Endodermal cell (in vitro differentiated cells): Measurements from ENCODE around the gene CACNB1. TPM values are rescaled to one million over a fixed set of nuclear protein-coding genes. Genes with fewer than 3 reads are reported as not detected.
A peak's percentile ranks its signal among the peaks of the same experiment; 100 is the strongest.

ENCODE experiments used
- DNase-seq: peaks from one replicate; pipeline ENCODE4 v3.0.0-alpha.2; 2017
- H3K27ac ChIP-seq: 2 replicates; pipeline ENCODE4 v1.5.1; 2013; ENCODE audit warnings: mild to moderate bottlenecking, low read depth, low read length, moderate library complexity
- H3K27me3 ChIP-seq: 2 replicates; pipeline ENCODE4 v1.6.1; 2013; ENCODE audit warnings: mild to moderate bottlenecking, low read length, moderate library complexity; ENCODE audit not compliant: insufficient read depth, control insufficient read depth, poor library complexity, severe bottlenecking
- H3K36me3 ChIP-seq: 2 replicates; pipeline ENCODE4 v1.7.0; 2013; ENCODE audit warnings: mild to moderate bottlenecking, low read length, moderate library complexity; ENCODE audit not compliant: control insufficient read depth, insufficient read depth
- H3K4me1 ChIP-seq: one replicate; pipeline ENCODE4 v1.7.0; 2013; ENCODE audit warnings: low read length; ENCODE audit not compliant: control insufficient read depth, insufficient read depth
- H3K4me3 ChIP-seq: 2 replicates; pipeline ENCODE4 v1.5.1; 2013; ENCODE audit warnings: mild to moderate bottlenecking, low read length, moderate library complexity
- H3K9ac ChIP-seq: 2 replicates; pipeline ENCODE4 v1.6.1; 2013; ENCODE audit warnings: mild to moderate bottlenecking, low read length, moderate library complexity; ENCODE audit not compliant: poor library complexity, severe bottlenecking; ENCODE audit errors: extremely low read depth
- H3K9me3 ChIP-seq: 2 replicates; pipeline ENCODE4 v1.6.1; 2013; ENCODE audit warnings: mild to moderate bottlenecking, low read length, moderate library complexity; ENCODE audit not compliant: control insufficient read depth
- H3K27ac Mint-ChIP-seq: 2 replicates; pipeline ENCODE4 v1.8.0; 2020; ENCODE audit warnings: mixed read lengths
- H3K27me3 Mint-ChIP-seq: 2 replicates; pipeline ENCODE4 v1.8.0; 2021; ENCODE audit warnings: mild to moderate bottlenecking, mixed read lengths; ENCODE audit not compliant: insufficient read depth
- H3K36me3 Mint-ChIP-seq: 2 replicates; pipeline ENCODE4 v1.8.0; 2020; ENCODE audit warnings: low read depth, mixed read lengths
- H3K4me1 Mint-ChIP-seq: 2 replicates; pipeline ENCODE4 v1.8.0; 2020; ENCODE audit warnings: mixed read lengths
- H3K4me3 Mint-ChIP-seq: 2 replicates; pipeline ENCODE4 v1.8.0; 2020; ENCODE audit warnings: mild to moderate bottlenecking, moderate library complexity, mixed read lengths
- H3K9me3 Mint-ChIP-seq: 2 replicates; pipeline ENCODE4 v1.8.0; 2020; ENCODE audit warnings: mild to moderate bottlenecking, mixed read lengths
- CTCF ChIP-seq: fragments of 200-600 bp; sonication (generic); conservative IDR thresholded peaks from 2 replicates; pipeline ENCODE4 v1.5.0; 2021; ENCODE audit warnings: antibody characterized with exemption, mild to moderate bottlenecking
- WGBS, 2 experiments: methylation state at CpG; one replicate each; pipeline versions ENCODE4 v1.1.5 to v1.1.7; 2013; ENCODE audit warnings: missing lambda C conversion rate in 2 of 2, mixed read lengths in 1 of 2; ENCODE audit not compliant: insufficient coverage in 1 of 2, insufficient read length in 1 of 2; 5-methylcytosine and 5-hydroxymethylcytosine counted together
- total RNA-seq, 2 donors: library from RNA; stranded (reverse); fragmentation: NEBNext Ultra II Directional in 1 of 2; extraction: Animal tissue kit (Norgen Biotek cat#: 25700) in 1 of 2; gene quantifications; 2 replicates in 1 of 2; 3 replicates in 1 of 2; pipeline ENCODE4 v1.2.1, GENCODE V29; 2021

Gene CACNB1
- total RNA-seq, 2 donors from 2014 or later = 12.2 to 13.2 TPM

- no peaks in the 10 kb centered on the region for H3K9me3 Mint-ChIP-seq
- H3K4me1 ChIP-seq = no peaks in the 10 kb centered on the region
These were observed 40.1 kb upstream of the CACNB1 start for GRCh38 chr17:39237586-39237985.

DNA sequence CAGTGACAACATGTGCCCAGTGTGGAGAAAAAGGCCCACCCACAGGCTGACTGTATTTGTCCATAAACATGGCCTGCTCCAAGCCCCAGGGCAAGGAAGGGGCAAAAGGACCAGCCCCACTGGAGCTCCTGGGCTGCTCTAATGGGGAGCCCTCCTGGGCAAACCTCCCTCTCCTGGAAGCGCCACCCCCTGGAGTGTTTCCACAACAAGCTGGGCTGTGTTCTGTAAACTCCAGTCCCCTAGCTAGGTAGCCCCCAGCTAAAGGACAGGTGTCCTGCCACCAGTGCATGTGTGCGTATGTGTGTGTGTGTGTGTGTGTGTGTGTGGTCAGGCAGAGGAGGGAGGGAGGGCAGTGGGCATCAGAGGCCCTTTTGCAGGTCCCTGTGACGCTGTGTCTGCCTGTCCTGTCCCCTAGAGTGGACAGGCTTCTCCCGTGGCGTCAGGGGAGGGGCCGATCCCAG, 39.5 kb upstream of the CACNB1 start:
- Histone ChIP-seq H3K36me3 (no peaks in the 10 kb centered on the region), H3K27me3 (no peaks in the 10 kb centered on the region), H3K4me1 (no peaks in the 10 kb centered on the region), H3K9ac (no peak overlapping the region), H3K4me3 (no peak overlapping the region), H3K9me3 (no peaks in the 10 kb centered on the region), H3K27ac (no peak overlapping the region)
- TF ChIP-seq CTCF = no peak
- WGBS, 2 experiments = 83 to 100% methylated on average over 4 to 6 of the region's 6 CpGs
- no peaks in the 10 kb centered on the region for H3K36me3 Mint-ChIP-seq
- H3K4me3 Mint-ChIP-seq = no peak overlapping the region
- no peak overlapping the region for H3K27ac Mint-ChIP-seq
- DNase-seq = peak; percentile 64
- no peaks in the 10 kb centered on the region for H3K9me3 Mint-ChIP-seq
- peaks cover 7% of the 10 kb centered on the region for H3K4me1 Mint-ChIP-seq
- peaks cover 8% of the 10 kb centered on the region for H3K27me3 Mint-ChIP-seq

More at GRCh38 chr17:39237586-39237985, 40.1 kb upstream of the CACNB1 start:
- no peak for DNase-seq
- no peaks in the 10 kb centered on the region for H3K9me3 ChIP-seq
- 80 to 88% methylated on average over 1 to 7 of the region's 7 CpGs for WGBS, 2 experiments
- Mint-ChIP-seq H3K27me3 (peaks cover 4% of the 10 kb centered on the region), H3K27ac (no peak overlapping the region), H3K4me1 (peaks cover 4% of the 10 kb centered on the region), H3K4me3 (no peak overlapping the region), H3K36me3 (no peaks in the 10 kb centered on the region)
- no peaks in the 10 kb centered on the region for H3K36me3 ChIP-seq
- H3K27ac ChIP-seq = no peak overlapping the region
- H3K4me3 ChIP-seq = no peak overlapping the region
- no peaks in the 10 kb centered on the region for H3K27me3 ChIP-seq
- H3K9ac ChIP-seq = no peak overlapping the region
- no peak for TF ChIP-seq CTCF

GRCh38 chr17:39236450-39236927, 39.0 kb upstream of the CACNB1 start:
- H3K27me3 Mint-ChIP-seq = peaks cover 9% of the 10 kb centered on the region
- no peaks in the 10 kb centered on the region for H3K36me3 ChIP-seq
- H3K9me3 ChIP-seq = no peaks in the 10 kb centered on the region
- H3K27ac Mint-ChIP-seq = no peak overlapping the region
- H3K4me3 Mint-ChIP-seq = no peak overlapping the region
- H3K9ac ChIP-seq = no peak overlapping the region
- H3K4me1 ChIP-seq = no peaks in the 10 kb centered on the region
- H3K36me3 Mint-ChIP-seq = no peaks in the 10 kb centered on the region
- H3K9me3 Mint-ChIP-seq = no peaks in the 10 kb centered on the region
- no peaks in the 10 kb centered on the region for H3K27me3 ChIP-seq
- 80 to 100% methylated on average over 1 to 5 of the region's 5 CpGs for WGBS, 2 experiments
- no peak for TF ChIP-seq CTCF
- peak; percentile 51 for DNase-seq
- H3K27ac ChIP-seq = no peak overlapping the region
- H3K4me3 ChIP-seq = no peak overlapping the region
- peaks cover 12% of the 10 kb centered on the region for H3K4me1 Mint-ChIP-seq
